Measurements from ENCODE around the gene COX8C.

DNA sequence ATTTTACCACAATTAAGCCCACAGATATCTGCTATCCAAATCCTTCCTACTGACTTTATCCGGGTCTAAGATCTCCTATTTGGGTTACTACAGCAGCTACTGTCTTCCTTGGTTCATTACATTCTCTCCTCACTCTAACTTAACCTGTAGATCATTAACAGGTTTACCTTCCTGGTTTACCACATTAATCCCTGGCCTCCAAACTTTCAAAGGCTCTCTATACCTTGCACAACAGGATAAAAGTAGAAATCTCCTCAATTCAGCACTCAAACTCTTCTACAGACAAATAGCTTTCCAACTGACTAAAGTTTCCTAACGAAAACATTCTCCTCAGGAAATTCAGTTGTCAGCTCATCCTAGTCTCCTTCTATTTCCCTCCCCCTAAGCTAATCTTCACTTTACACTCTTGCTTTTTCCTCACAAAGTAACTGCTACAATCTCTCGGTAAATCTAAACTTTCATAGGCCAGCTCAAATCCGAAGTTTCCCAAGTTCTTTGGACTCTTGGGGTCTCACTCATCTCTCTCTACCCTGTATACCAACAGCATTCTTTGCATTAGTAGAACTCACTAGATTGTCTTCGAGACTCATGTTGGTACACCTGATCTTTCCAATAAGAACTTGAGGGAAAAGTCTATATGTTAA is 16.9 kb upstream of the COX8C start:
- TF ChIP-seq ZNF239 (tag by site-specific recombination; IDR thresholded peaks at IDR 0.05) (no peak), ZNF704 (tag by site-specific recombination; IDR thresholded peaks at IDR 0.05) (no peak), CTCF (tag by site-specific recombination; IDR thresholded peaks at IDR 0.05) (no peak), ZNF473 (tag by site-specific recombination; IDR thresholded peaks at IDR 0.05) (no peak), ZNF155 (tag by site-specific recombination; IDR thresholded peaks at IDR 0.05) (no peak), ZNF138 (tag by site-specific recombination; IDR thresholded peaks at IDR 0.05; ENCODE audit: borderline replicate concordance) (no peak), ZNF335 (tag by site-specific recombination; conservative IDR thresholded peaks at IDR 0.05) (no peak)
- TF ChIP-seq, protein P1, sequence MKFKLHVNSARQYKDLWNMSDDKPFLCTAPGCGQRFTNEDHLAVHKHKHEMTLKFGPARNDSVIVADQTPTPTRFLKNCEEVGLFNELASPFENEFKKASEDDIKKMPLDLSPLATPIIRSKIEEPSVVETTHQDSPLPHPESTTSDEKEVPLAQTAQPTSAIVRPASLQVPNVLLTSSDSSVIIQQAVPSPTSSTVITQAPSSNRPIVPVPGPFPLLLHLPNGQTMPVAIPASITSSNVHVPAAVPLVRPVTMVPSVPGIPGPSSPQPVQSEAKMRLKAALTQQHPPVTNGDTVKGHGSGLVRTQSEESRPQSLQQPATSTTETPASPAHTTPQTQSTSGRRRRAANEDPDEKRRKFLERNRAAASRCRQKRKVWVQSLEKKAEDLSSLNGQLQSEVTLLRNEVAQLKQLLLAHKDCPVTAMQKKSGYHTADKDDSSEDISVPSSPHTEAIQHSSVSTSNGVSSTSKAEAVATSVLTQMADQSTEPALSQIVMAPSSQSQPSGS (tag by site-specific recombination; IDR thresholded peaks at IDR 0.05; ENCODE audit: low read depth) = no peak
- TF ChIP-seq, protein P2, sequence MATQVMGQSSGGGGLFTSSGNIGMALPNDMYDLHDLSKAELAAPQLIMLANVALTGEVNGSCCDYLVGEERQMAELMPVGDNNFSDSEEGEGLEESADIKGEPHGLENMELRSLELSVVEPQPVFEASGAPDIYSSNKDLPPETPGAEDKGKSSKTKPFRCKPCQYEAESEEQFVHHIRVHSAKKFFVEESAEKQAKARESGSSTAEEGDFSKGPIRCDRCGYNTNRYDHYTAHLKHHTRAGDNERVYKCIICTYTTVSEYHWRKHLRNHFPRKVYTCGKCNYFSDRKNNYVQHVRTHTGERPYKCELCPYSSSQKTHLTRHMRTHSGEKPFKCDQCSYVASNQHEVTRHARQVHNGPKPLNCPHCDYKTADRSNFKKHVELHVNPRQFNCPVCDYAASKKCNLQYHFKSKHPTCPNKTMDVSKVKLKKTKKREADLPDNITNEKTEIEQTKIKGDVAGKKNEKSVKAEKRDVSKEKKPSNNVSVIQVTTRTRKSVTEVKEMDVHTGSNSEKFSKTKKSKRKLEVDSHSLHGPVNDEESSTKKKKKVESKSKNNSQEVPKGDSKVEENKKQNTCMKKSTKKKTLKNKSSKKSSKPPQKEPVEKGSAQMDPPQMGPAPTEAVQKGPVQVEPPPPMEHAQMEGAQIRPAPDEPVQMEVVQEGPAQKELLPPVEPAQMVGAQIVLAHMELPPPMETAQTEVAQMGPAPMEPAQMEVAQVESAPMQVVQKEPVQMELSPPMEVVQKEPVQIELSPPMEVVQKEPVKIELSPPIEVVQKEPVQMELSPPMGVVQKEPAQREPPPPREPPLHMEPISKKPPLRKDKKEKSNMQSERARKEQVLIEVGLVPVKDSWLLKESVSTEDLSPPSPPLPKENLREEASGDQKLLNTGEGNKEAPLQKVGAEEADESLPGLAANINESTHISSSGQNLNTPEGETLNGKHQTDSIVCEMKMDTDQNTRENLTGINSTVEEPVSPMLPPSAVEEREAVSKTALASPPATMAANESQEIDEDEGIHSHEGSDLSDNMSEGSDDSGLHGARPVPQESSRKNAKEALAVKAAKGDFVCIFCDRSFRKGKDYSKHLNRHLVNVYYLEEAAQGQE (tag by site-specific recombination; IDR thresholded peaks at IDR 0.05) = no peak

Measured in HEK293 (cell line).